Caco-2 (cell line): ENCODE measurements around the gene F12. TPM values are rescaled to one million over a fixed set of nuclear protein-coding genes. Genes with fewer than 3 reads are reported as not detected.
A peak's percentile ranks its signal among the peaks of the same experiment; 100 is the strongest.

Experiments used
- BruUV-seq: library from RNA; stranded (reverse); fragments of 400-500 nt; replicated peaks from 2 replicates; lab custom pipeline; 2021; lab: Mats Ljungman, UMichigan
- CTCF ChIA-PET: fragments of 300-600 bp; sonication (Branson Sonifier 250); formaldehyde crosslinking; loops from one replicate; lab custom pipeline; 2022; ENCODE audit warnings: antibody characterized with exemption; lab: Charles Lee
- POLR2A ChIA-PET: fragments of 300-600 bp; sonication (Branson Sonifier 250); formaldehyde crosslinking; loops from one replicate; lab custom pipeline; 2022; ENCODE audit warnings: antibody characterized with exemption; lab: Charles Lee
- DNase-seq, 2 experiments: peaks; one replicate each; pipeline versions ENCODE4 v3.0.0 to v3.0.0-alpha.2; 2020 to 2022
- H3K27me3 ChIP-seq: replicated peaks from 2 replicates; pipeline ENCODE4 v1.6.0; 2011; ENCODE audit warnings: low read length; ENCODE audit not compliant: control insufficient read depth, insufficient read depth
- H3K36me3 ChIP-seq: 2 replicates; pipeline ENCODE4 v1.5.1; 2011; ENCODE audit warnings: low read length; ENCODE audit not compliant: control insufficient read depth, insufficient read depth
- H3K4me1 ChIP-seq: fragments of 250-450 bp; sonication (Bioruptor Pico); 2 replicates; pipeline ENCODE4 v1.5.1; 2020; ENCODE audit warnings: mild to moderate bottlenecking
- H3K4me3 ChIP-seq: 2 replicates; pipeline ENCODE4 v1.5.1; 2011; ENCODE audit warnings: low read depth, mild to moderate bottlenecking, control low read depth, low read length
- H3K9me3 ChIP-seq: fragments of 250-450 bp; sonication (Bioruptor Pico); 2 replicates; pipeline ENCODE4 v1.5.1; 2020; ENCODE audit warnings: mild to moderate bottlenecking, moderate library complexity
- H3K27ac Mint-ChIP-seq: one replicate; pipeline ENCODE4 v1.8.0; 2022; ENCODE audit warnings: mixed read lengths; ENCODE audit not compliant: unreplicated experiment
- H3K27me3 Mint-ChIP-seq: one replicate; pipeline ENCODE4 v1.8.0; 2022; ENCODE audit warnings: mixed read lengths; ENCODE audit not compliant: insufficient read depth, unreplicated experiment
- H3K36me3 Mint-ChIP-seq: one replicate; pipeline ENCODE4 v1.8.0; 2022; ENCODE audit warnings: mild to moderate bottlenecking, mixed read lengths; ENCODE audit not compliant: insufficient read depth, unreplicated experiment
- H3K4me1 Mint-ChIP-seq: one replicate; pipeline ENCODE4 v1.8.0; 2022; ENCODE audit warnings: low read depth, mixed read lengths; ENCODE audit not compliant: unreplicated experiment
- H3K4me3 Mint-ChIP-seq: one replicate; pipeline ENCODE4 v1.8.0; 2022; ENCODE audit warnings: mild to moderate bottlenecking, moderate library complexity, mixed read lengths; ENCODE audit not compliant: unreplicated experiment
- H3K9me3 Mint-ChIP-seq: one replicate; pipeline ENCODE4 v1.8.0; 2022; ENCODE audit warnings: mixed read lengths; ENCODE audit not compliant: unreplicated experiment
- intact Hi-C: fragments of 100-400 bp; cut with micrococcal nuclease; formaldehyde crosslinking; loops from one replicate; pipeline ENCODE4 v1.10.0; 2022; ENCODE audit not compliant: unreplicated experiment
- total RNA-seq: library from RNA; stranded (reverse); gene quantifications from 2 replicates; pipeline ENCODE4 v1.2.3, GENCODE V29; 2022
- TF ChIP-seq, protein P1 (sequence below), 2 experiments: fragments of 200-600 bp in 1 of 2; IDR thresholded peaks; 1 replicate in 1 of 2; 2 replicates in 1 of 2; pipeline versions ENCODE4 v1.5.1 to v1.8.0; 2011 to 2022; ENCODE audit warnings: antibody characterized with exemption in 1 of 2, control low read depth in 1 of 2, inconsistent platforms in 1 of 2, low read depth in 1 of 2, low read length in 1 of 2, mild to moderate bottlenecking in 1 of 2, moderate library complexity in 1 of 2; ENCODE audit not compliant: insufficient read depth in 1 of 2, severe bottlenecking in 1 of 2, unreplicated experiment in 1 of 2

The F12 gene
- total RNA-seq, 1 experiment from 2014 or later = 13.3 TPM

DNA sequence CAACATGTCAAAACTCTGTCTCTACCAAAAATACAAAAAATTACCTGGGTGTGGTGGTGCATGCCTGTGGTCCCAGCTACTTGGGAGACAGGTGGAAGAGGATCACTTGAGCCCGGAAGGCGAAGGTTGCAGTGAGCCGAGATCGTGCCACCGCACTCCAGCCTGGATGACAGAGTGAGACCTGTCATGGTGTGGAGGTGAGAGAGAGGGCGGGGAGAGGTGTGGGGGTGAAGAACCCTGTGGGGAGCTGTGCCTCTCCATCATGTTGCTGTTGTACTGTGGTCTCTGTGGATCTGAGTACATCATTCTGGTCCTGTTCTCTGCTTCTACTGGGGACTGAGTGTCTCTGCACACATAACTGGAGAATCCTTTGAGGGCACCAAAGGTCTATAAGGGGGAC is 36.5 kb downstream of the F12 start:
- CTCF ChIA-PET = interaction anchor here (0.8 to 1.3 kb wide), 2 partner anchors 18 to 30 kb away, joined by 3 to 5 read pairs; no protein-coding TSS in a partner anchor
- no peaks in the 10 kb centered on the region for H3K9me3 ChIP-seq
- BruUV-seq = no TSS peak
- no peak for DNase-seq
- Mint-ChIP-seq H3K36me3 (peaks cover 5% of the 10 kb centered on the region), H3K4me1 (peaks cover 15% of the 10 kb centered on the region), H3K27ac (no peak overlapping the region), H3K9me3 (no peaks in the 10 kb centered on the region), H3K27me3 (no peaks in the 10 kb centered on the region), H3K4me3 (peak overlapping the region; percentile 46)
- H3K27me3 ChIP-seq = no peaks in the 10 kb centered on the region
- intact Hi-C loops = no loop called here
- no peak overlapping the region for H3K4me3 ChIP-seq
- POLR2A ChIA-PET = no interaction called here
- no peaks in the 10 kb centered on the region; the same call in 1 of the 2 replicates for H3K36me3 ChIP-seq
- peaks cover 28% of the 10 kb centered on the region for H3K4me1 ChIP-seq
- TF ChIP-seq, protein P1, sequence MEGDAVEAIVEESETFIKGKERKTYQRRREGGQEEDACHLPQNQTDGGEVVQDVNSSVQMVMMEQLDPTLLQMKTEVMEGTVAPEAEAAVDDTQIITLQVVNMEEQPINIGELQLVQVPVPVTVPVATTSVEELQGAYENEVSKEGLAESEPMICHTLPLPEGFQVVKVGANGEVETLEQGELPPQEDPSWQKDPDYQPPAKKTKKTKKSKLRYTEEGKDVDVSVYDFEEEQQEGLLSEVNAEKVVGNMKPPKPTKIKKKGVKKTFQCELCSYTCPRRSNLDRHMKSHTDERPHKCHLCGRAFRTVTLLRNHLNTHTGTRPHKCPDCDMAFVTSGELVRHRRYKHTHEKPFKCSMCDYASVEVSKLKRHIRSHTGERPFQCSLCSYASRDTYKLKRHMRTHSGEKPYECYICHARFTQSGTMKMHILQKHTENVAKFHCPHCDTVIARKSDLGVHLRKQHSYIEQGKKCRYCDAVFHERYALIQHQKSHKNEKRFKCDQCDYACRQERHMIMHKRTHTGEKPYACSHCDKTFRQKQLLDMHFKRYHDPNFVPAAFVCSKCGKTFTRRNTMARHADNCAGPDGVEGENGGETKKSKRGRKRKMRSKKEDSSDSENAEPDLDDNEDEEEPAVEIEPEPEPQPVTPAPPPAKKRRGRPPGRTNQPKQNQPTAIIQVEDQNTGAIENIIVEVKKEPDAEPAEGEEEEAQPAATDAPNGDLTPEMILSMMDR (IDR thresholded peaks at IDR 0.05; ENCODE audit: insufficient read depth in 1 of 2, low read depth in 1 of 2, low read length in 1 of 2, severe bottlenecking in 1 of 2, unreplicated experiment in 1 of 2) = no peak

DNA sequence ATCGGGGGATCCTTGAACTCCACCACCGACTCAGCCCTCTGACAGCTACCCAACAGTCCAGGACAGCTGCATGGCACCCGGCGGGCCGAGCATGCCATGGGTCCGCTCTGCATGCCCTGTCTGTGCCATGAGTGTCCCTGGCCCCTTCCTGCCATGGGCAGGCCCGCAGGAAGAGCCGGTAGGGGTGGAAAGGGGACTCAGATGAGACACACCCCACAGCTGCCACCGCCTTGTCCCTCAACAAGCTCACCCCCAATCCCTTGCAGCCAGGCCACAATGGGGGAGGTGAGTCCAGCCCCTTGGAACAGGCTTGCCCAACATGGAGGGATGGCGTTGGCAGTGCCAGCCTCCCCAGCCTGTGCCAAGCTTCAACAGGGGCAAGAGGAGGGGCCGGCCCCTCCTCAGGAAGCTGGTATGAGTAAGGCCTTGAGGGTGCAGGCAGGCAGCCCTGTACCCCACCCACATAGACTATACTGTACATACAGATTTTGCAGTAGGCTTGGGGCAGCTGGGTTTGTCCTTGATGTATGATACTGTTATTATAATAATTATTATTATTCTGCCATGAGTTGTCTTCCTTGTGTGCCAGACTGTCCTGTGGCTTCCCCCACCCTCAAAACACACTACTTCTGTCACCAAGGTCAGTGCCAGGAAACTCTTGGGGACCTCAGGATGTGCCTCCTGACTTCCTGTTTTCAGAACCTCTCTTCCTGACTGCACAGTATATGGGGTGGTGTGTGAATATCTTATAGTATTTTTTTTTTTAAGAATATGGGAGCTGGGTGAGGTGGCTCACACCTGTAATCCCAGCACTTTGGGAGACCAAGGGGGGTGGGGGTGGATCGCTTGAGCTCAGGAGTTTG is 37.1 kb downstream of the F12 start:
- intact Hi-C loops = no loop called here
- CTCF ChIA-PET = interaction anchor here (0.5 to 2.3 kb wide), 8 partner anchors 10 to 85 kb away, joined by 3 to 92 read pairs (median 14); no protein-coding TSS in a partner anchor
- POLR2A ChIA-PET = no interaction called here
- TF ChIP-seq, protein P1 (IDR thresholded peaks at IDR 0.05; ENCODE audit: insufficient read depth in 1 of 2, low read depth in 1 of 2, low read length in 1 of 2, severe bottlenecking in 1 of 2, unreplicated experiment in 1 of 2) = no peak
- peaks cover 25% of the 10 kb centered on the region for H3K4me1 ChIP-seq
- H3K9me3 ChIP-seq = no peaks in the 10 kb centered on the region
- no peak for DNase-seq
- H3K4me3 ChIP-seq = peak overlapping the region; percentile 80
- no peaks in the 10 kb centered on the region; the same call in 1 of the 2 replicates for H3K36me3 ChIP-seq
- H3K9me3 Mint-ChIP-seq = no peaks in the 10 kb centered on the region
- H3K4me3 Mint-ChIP-seq = peak overlapping the region; percentile 83
- no peak overlapping the region for H3K27ac Mint-ChIP-seq
- H3K27me3 Mint-ChIP-seq = no peaks in the 10 kb centered on the region
- peaks cover 5% of the 10 kb centered on the region for H3K36me3 Mint-ChIP-seq
- BruUV-seq = no TSS peak
- peaks cover 15% of the 10 kb centered on the region for H3K4me1 Mint-ChIP-seq
- no peaks in the 10 kb centered on the region for H3K27me3 ChIP-seq
